PC-9 (cell line): Measurements from ENCODE around the gene ARHGEF1. TPM values are rescaled to one million over a fixed set of nuclear protein-coding genes. Genes with fewer than 3 reads are reported as not detected.
A peak's percentile ranks its signal among the peaks of the same experiment; 100 is the strongest.

Experiments
- BruUV-seq: library from RNA; stranded (reverse); fragments of 400-500 nt; replicated peaks from 2 replicates; lab custom pipeline; 2021; lab: Mats Ljungman, UMichigan
- CTCF ChIA-PET: fragments of 300-600 bp; sonication (Branson Sonifier 250); formaldehyde crosslinking; loops from one replicate; lab custom pipeline; 2022; ENCODE audit warnings: antibody characterized with exemption; lab: Charles Lee
- POLR2A ChIA-PET: fragments of 300-600 bp; sonication (Branson Sonifier 250); formaldehyde crosslinking; loops from one replicate; lab custom pipeline; 2022; ENCODE audit warnings: antibody characterized with exemption; ENCODE audit not compliant: unreplicated experiment; lab: Charles Lee
- DNase-seq, 2 experiments: peaks; one replicate each; pipeline versions ENCODE4 v3.0.0 to v3.0.0-alpha.2; 2015 to 2022; ENCODE audit warnings: mixed read lengths in 1 of 2
- H2AFZ ChIP-seq: fragments of 200-600 bp; sonication (generic); 2 replicates; pipeline ENCODE4 v1.8.1; 2017; ENCODE audit warnings: antibody characterized with exemption
- H3F3A ChIP-seq: fragments of 200-600 bp; sonication (generic); 2 replicates; pipeline ENCODE4 v1.8.1; 2017; ENCODE audit warnings: antibody characterized with exemption, mild to moderate bottlenecking, low read depth; ENCODE audit not compliant: insufficient read depth
- H3K27ac ChIP-seq: fragments of 200-600 bp; sonication (generic); 2 replicates; pipeline ENCODE4 v1.6.1; 2016; ENCODE audit warnings: mixed run types
- H3K27me3 ChIP-seq: fragments of 200-600 bp; sonication (generic); 2 replicates; pipeline ENCODE4 v1.6.1; 2016; ENCODE audit warnings: low read depth, mixed run types; ENCODE audit not compliant: insufficient read depth
- H3K36me3 ChIP-seq: fragments of 200-600 bp; sonication (generic); 2 replicates; pipeline ENCODE4 v1.6.1; 2016; ENCODE audit warnings: low read depth, mixed run types
- H3K4me1 ChIP-seq: fragments of 200-600 bp; sonication (generic); replicated peaks from 2 replicates; pipeline ENCODE4 v1.6.1; 2016; ENCODE audit warnings: mixed run types; ENCODE audit not compliant: insufficient read depth
- H3K4me2 ChIP-seq: fragments of 200-600 bp; sonication (generic); 2 replicates; pipeline ENCODE4 v1.6.1; 2017; ENCODE audit warnings: mixed run types
- H3K4me3 ChIP-seq: fragments of 200-600 bp; sonication (generic); 2 replicates; pipeline ENCODE4 v1.6.1; 2016; ENCODE audit warnings: mixed run types
- H3K79me2 ChIP-seq: fragments of 200-600 bp; sonication (generic); 2 replicates; pipeline ENCODE4 v1.6.1; 2017; ENCODE audit warnings: low read depth, mixed run types
- H3K9me2 ChIP-seq: fragments of 200-600 bp; sonication (generic); 2 replicates; pipeline ENCODE4 v1.8.1; 2017; ENCODE audit warnings: mild to moderate bottlenecking; ENCODE audit not compliant: insufficient read depth
- H3K9me3 ChIP-seq: fragments of 200-600 bp; sonication (generic); 2 replicates; pipeline ENCODE4 v1.8.1; 2016; ENCODE audit warnings: low read depth; ENCODE audit not compliant: insufficient read depth
- H4K20me1 ChIP-seq: fragments of 200-600 bp; sonication (generic); 2 replicates; pipeline ENCODE4 v1.8.1; 2017; ENCODE audit not compliant: insufficient read depth
- EZH2 ChIP-seq: fragments of 200-600 bp; sonication (generic); IDR thresholded peaks from 2 replicates; pipeline ENCODE4 v1.8.0; 2017; ENCODE audit warnings: antibody characterized with exemption, low read depth
- intact Hi-C: fragments of 100-400 bp; cut with micrococcal nuclease; formaldehyde crosslinking; loops from one replicate; pipeline ENCODE4 v1.10.0; 2022; ENCODE audit not compliant: unreplicated experiment
- total RNA-seq: library from RNA; stranded (reverse); gene quantifications from 2 replicates; pipeline ENCODE4 v1.2.3, GENCODE V29; 2021
- TF ChIP-seq, protein P1 (sequence below): fragments of 200-600 bp; sonication (generic); conservative IDR thresholded peaks from 2 replicates; pipeline ENCODE4 v1.6.1; 2017; ENCODE audit warnings: mixed run types, antibody characterized with exemption, mild to moderate bottlenecking, moderate library complexity

ARHGEF1 gene
- total RNA-seq, 1 experiment from 2014 or later: 101 TPM

DNA sequence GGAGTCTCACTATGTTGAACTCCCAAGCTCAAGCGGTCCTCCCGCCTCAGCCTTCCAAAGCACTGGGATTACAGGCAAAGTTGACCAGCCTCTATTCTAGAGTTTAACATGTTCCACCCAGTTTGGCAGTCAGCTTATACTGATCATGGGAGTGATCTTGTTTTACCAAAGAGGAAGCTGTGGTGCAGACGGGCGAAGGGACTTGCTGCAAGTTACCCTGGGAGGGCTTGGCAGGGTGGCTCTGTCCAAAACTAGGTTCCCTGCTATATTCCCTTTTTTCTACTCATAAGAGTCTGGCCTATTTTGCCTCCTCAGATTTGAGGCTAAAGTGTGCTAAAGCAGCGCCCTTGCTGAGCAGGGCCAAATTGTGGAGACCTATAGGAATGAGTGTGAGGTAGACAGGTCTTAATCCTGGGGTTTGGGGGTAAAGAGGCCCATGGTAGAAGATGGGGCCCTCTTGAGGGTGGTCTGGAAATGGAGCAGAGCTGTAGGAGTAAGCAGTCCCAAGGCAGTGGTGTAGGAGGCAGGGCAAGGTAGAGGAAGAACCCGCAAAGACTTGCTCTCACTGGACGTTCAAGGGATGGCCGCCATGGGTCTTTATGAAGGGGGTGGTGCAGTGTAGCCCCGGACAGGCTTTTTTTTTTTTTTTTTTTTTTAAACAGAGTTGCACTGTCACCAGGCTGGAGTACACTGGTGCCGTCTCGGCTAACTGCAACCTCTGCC, 19.6 kb upstream of the ARHGEF1 start:
- DNase-seq: no peak
- peaks cover 83% of the 10 kb centered on the region for H3K79me2 ChIP-seq
- peaks cover 67% of the 10 kb centered on the region for H3K36me3 ChIP-seq
- peak overlapping the region; percentile 96 for H3K4me2 ChIP-seq
- ChIA-PET POLR2A (no interaction called here), CTCF (interaction anchor here (0.8 kb wide), 1 partner anchor 93 kb away, joined by 3 read pairs; no protein-coding TSS in a partner anchor)
- H3K9me2 ChIP-seq: no peaks in the 10 kb centered on the region
- peak overlapping the region; percentile 96; the same call in 1 of the 2 replicates for H3K27ac ChIP-seq
- intact Hi-C loops: no loop called here
- peaks cover 71% of the 10 kb centered on the region for H3K4me1 ChIP-seq
- no peak overlapping the region for H3K4me3 ChIP-seq
- peaks cover 79% of the 10 kb centered on the region for H3F3A ChIP-seq
- no peak overlapping the region for H2AFZ ChIP-seq
- H3K27me3 ChIP-seq: no peaks in the 10 kb centered on the region
- peaks cover 74% of the 10 kb centered on the region for H4K20me1 ChIP-seq
- no TSS peak for BruUV-seq
- TF ChIP-seq, protein P1, sequence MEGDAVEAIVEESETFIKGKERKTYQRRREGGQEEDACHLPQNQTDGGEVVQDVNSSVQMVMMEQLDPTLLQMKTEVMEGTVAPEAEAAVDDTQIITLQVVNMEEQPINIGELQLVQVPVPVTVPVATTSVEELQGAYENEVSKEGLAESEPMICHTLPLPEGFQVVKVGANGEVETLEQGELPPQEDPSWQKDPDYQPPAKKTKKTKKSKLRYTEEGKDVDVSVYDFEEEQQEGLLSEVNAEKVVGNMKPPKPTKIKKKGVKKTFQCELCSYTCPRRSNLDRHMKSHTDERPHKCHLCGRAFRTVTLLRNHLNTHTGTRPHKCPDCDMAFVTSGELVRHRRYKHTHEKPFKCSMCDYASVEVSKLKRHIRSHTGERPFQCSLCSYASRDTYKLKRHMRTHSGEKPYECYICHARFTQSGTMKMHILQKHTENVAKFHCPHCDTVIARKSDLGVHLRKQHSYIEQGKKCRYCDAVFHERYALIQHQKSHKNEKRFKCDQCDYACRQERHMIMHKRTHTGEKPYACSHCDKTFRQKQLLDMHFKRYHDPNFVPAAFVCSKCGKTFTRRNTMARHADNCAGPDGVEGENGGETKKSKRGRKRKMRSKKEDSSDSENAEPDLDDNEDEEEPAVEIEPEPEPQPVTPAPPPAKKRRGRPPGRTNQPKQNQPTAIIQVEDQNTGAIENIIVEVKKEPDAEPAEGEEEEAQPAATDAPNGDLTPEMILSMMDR: no peak
- no peak for TF ChIP-seq EZH2
- H3K9me3 ChIP-seq: no peaks in the 10 kb centered on the region

DNA sequence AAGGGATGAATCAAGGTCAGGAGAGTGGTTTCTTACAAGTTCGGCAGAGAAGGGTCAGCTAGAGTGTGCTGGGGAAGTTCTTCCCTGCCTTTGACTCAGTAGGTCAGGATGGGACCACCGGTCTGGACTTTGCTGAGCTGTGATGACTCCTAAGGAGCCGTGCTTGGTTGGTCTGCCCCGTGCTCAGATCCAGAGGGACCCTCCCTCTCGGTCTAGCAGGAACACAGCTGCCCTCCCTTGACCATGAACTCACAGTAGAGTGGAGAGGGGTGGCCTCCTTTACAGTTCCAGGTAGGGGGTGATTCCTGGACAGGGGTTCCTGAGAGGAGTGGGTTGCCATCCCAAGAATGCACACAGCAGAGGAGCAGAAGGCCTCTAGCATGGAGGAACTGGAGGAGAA, 18.6 kb upstream of the ARHGEF1 start:
- Histone ChIP-seq H3K79me2 (peaks cover 85% of the 10 kb centered on the region), H3K4me3 (no peak overlapping the region), H3K4me2 (peak overlapping the region; percentile 22; the same call in 1 of the 2 replicates), H3K27ac (peak overlapping the region; percentile 43), H3F3A (peaks cover 83% of the 10 kb centered on the region), H3K9me2 (no peaks in the 10 kb centered on the region), H3K9me3 (no peaks in the 10 kb centered on the region), H3K4me1 (peaks cover 67% of the 10 kb centered on the region), H2AFZ (no peak overlapping the region), H3K36me3 (peaks cover 75% of the 10 kb centered on the region), H3K27me3 (no peaks in the 10 kb centered on the region), H4K20me1 (peaks cover 84% of the 10 kb centered on the region)
- ChIA-PET POLR2A (interaction anchor here (0.6 kb wide), 1 partner anchor 86 kb away, joined by 7 read pairs; no protein-coding TSS in a partner anchor), CTCF (interaction anchor here (0.7 kb wide), 1 partner anchor 19 kb away, joined by 7 read pairs; no protein-coding TSS in a partner anchor)
- intact Hi-C loops: no loop called here
- no peak for DNase-seq
- BruUV-seq: no TSS peak
- no peak for TF ChIP-seq EZH2
- TF ChIP-seq, protein P1: no peak

DNA sequence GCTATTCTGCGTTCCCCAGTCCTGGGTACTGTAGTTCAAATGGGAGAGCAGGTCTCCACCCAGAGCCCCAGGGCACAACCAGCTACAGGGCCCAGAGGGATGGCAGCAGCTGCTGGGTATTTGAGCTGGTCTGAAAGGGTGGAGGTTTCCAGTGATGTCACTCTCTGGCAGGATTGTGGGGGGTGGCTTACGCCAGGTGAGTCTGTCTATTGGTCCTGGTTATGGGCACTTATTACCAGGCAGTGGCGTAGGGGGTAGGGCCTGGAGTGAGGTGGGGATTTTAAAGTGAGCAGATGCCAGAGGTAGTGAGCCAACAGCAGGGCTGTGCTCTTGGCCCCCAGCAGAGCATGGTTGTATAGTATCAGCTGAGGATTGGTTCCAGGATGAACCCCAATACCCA, 16.7 kb upstream of the ARHGEF1 start:
- no TSS peak for BruUV-seq

More for the DNA sequence above, 16.7 kb upstream of the ARHGEF1 start:
- TF ChIP-seq EZH2: no peak
- TF ChIP-seq, protein P1: no peak
- H2AFZ ChIP-seq: no peak overlapping the region
- H4K20me1 ChIP-seq: peaks cover 99% of the 10 kb centered on the region
- H3K27ac ChIP-seq: no peak overlapping the region
- DNase-seq: peak in 1 of 2 experiments; percentile 51
- peaks cover 65% of the 10 kb centered on the region for H3K4me1 ChIP-seq
- POLR2A ChIA-PET: no interaction called here
- peaks cover 82% of the 10 kb centered on the region for H3K36me3 ChIP-seq
- intact Hi-C loops: no loop called here
- no peak overlapping the region for H3K4me3 ChIP-seq
- no peaks in the 10 kb centered on the region for H3K9me3 ChIP-seq
- H3K4me2 ChIP-seq: peak overlapping the region; percentile 12; the same call in 1 of the 2 replicates
- peaks cover 100% of the 10 kb centered on the region for H3F3A ChIP-seq
- CTCF ChIA-PET: interaction anchor here (0.9 kb wide), 1 partner anchor 169 kb away, joined by 14 read pairs; no protein-coding TSS in a partner anchor
- H3K27me3 ChIP-seq: no peaks in the 10 kb centered on the region
- no peaks in the 10 kb centered on the region for H3K9me2 ChIP-seq
- peaks cover 73% of the 10 kb centered on the region for H3K79me2 ChIP-seq
